HG03280 (cell line): ENCODE results near the gene FBXL12.
"Not testable (repeated sequence)": the region's sequence is repeated elsewhere in the genome, so short reads cannot be mapped to it uniquely, and the experiment has no call there.

Experiments used
- ATAC-seq: cut with Tn5 transposase; IDR thresholded peaks from one replicate; pipeline ENCODE4 v1.9.1; 2021; ENCODE audit warnings: mild to moderate bottlenecking, moderate library complexity; ENCODE audit not compliant: unreplicated experiment

The FBXL12 gene

DNA sequence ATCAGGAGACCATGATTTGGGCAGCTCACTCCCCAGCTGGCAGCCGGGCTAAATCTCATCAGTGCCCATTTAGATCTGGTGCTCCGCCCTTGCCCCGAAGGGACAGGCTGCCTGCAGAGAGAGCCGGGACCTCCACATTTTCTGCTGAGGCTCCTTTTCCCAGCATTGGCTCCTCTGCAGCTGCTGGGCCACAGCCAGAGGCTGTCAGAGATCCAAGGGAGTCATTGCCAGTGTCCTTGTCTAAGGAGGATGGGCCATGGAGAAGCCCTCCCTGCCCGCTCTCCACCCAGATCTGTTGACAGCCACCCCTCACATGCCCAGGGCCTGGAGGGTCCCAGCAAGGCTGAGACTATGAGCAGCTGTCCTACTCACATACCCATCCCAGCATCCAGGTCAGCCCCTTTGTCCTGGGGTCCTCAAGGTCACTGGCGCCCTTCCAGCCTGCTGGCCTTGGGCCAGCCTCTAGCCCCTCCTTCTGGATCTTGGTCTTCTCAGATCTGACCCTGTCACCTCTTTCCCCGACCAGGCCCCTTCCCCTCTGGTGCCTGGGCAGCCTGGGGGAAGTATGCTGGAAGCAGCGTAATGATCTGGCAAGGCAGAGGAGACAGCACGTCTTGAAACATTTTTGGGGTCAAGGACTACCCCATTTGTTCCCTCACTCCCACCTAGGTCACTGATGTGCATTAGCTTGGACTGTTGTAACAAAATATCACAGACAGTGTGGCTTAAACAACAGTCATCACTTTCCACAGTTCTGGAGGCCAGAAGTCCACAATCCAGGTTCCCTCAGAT lies 24.2 kb upstream of the FBXL12 start:
- ATAC-seq: no peak

DNA sequence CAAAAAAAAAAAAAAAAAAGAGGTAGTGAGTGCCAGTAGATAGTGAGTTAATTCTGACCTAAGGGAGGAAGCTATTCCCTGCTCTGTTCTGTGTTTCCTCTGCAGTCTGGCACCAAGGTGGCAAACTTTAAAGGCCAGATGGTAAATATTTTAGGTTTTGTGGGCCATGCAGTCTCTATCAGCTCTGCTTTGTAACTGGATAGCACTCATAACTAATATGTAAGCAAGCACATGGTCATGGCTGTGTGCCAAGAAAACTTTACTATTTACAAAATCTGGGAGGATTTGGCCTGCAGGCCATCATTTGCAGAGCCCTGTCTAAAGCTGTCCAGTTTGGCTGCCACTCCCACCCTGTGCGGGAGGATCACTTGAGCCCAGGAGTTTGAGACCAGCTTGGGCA lies 20.5 kb upstream of the FBXL12 start:
- no peak for ATAC-seq

DNA sequence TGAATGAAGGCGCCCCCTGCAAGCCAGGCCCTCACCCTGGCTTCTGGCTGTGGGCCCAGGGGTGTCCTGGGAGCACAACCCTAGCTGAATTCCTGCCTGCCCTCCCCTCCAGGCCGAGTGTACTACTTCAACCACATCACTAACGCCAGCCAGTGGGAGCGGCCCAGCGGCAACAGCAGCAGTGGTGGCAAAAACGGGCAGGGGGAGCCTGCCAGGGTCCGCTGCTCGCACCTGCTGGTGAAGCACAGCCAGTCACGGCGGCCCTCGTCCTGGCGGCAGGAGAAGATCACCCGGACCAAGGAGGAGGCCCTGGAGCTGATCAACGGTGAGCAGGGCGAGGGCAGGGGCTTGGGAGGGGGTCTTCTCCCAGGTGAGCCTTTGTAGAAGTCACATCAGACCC lies 19.4 kb upstream of the FBXL12 start:
- no peak for ATAC-seq

DNA sequence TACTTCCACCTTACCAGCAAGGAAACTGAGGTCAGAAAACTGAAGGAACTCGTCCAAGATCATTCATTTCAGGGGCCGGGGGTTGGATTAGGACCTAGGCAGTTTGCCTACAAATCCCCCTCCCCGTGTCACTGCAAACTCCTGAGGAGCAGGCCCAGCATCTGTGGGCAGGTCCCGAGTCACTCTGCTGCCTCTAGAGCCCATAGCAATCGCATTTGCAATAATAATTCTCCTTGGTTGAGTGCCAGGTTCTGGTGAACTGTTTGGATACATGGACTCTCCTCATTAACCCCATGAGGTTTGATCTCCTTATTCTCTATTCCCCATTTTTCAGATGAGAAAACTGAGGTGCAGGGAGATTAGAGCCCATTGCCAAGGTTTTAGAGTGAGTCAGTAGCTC lies 17.1 kb upstream of the FBXL12 start:
- ATAC-seq: no peak

DNA sequence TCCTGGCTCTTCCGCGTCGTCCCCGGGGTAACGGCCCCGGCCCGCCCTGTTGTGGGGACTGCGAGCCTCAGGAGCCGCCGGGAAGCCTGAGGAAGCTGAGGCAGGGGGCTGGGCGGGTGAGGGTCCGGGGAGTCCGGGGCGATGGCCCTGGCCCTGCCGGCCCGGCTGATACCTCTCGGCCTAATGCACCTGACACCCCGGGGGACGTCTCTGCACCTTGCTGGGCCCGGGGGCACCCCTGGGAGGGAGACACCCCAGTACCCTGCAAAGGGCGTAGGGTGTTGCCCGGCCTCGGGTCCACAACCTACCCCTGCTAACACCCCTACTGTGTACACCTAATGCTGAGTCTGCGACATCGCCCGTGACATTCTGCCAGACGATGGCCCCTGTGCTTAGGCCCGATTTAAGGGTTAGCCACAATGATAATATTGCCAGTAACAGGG lies 16.6 kb upstream of the FBXL12 start:
- peak; percentile 14 for ATAC-seq

DNA sequence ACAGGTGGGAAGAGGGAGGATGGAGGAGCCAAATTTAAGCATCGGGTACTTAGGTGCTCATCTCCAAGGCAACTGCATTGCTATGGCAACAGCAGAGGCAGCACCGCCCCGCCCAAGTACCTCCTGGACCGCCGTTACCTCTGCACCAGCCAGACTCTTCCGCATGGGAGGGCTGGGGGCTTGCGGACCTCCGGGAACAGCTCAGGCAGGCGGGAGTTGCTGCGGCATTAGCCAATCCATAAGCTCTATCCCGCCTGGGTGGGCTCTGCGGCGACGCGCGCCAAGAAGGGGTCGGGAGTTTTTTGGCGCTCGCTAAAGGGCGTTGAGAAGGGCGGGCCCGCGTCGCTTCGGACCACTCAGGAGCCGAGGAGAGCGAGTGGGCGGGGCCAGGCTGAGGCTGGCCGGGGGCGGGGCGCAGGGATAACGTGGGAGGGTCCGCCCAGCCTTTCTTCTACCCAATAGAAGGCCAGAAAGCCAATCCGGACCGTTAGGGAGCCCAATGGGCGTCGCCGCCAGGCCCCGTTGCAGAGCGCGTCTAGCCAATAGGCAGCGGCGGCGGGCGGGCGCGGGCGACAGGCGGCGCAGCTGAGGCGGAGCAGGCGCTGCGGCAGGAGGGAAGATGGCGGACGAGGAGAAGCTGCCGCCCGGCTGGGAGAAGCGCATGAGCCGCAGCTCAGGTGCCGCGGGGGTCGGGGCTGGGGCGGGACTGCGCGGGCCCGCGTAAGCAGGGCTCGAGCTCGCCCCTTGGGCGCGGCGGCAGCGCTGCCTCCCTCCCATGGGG lies 16.0 kb upstream of the FBXL12 start, which contains the start of gene PIN1:
Gene PIN1, plus strand, starts transcription at position 593 of the 781 bp plus-strand sequence. Its CDS starts 27 bp downstream, at position 620.
- ATAC-seq: peak; percentile 95

DNA sequence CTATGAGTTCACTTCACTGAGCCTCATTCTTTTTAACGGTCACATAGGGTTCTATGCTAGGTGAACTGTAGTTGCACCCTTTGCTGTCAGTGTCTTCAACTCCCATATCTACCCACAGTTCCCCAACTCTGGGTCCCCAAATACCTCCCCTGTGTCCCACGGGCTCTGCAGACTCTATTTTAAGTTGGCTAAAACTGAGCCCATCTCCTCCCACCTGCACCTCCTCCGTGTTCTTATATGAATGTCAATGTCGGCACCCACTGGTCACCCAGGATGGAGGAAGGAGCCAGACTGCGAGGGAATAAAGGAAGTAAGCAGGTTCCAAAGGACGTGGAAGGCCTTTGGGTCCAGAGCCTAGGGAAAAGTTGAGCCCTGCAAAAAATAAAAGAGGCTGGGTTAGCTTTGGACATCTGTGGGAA lies 15.4 kb upstream of the FBXL12 start:
- no peak for ATAC-seq

DNA sequence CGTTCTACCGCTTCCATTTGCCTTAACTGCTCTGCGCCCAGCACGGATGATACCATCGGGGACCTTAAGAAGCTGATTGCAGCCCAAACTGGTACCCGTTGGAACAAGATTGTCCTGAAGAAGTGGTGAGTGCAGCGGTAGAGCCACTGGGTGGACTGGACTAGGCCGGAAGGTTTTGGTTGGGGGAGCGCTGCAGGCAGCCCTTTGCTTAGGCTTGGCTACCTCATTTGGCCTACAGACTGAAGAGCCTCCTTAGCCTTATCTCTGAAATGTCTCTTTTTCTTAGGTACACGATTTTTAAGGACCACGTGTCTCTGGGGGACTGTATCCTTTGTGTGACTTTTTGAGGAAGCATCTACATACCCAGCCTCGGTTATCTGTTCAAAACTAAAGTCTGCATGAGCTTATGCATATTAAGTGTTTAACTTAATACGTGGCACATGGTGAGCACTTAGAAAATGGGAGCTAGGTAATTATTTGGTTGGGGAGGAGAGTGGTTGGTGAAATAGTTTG lies 9.7 kb upstream of the FBXL12 start:
- no peak for ATAC-seq

DNA sequence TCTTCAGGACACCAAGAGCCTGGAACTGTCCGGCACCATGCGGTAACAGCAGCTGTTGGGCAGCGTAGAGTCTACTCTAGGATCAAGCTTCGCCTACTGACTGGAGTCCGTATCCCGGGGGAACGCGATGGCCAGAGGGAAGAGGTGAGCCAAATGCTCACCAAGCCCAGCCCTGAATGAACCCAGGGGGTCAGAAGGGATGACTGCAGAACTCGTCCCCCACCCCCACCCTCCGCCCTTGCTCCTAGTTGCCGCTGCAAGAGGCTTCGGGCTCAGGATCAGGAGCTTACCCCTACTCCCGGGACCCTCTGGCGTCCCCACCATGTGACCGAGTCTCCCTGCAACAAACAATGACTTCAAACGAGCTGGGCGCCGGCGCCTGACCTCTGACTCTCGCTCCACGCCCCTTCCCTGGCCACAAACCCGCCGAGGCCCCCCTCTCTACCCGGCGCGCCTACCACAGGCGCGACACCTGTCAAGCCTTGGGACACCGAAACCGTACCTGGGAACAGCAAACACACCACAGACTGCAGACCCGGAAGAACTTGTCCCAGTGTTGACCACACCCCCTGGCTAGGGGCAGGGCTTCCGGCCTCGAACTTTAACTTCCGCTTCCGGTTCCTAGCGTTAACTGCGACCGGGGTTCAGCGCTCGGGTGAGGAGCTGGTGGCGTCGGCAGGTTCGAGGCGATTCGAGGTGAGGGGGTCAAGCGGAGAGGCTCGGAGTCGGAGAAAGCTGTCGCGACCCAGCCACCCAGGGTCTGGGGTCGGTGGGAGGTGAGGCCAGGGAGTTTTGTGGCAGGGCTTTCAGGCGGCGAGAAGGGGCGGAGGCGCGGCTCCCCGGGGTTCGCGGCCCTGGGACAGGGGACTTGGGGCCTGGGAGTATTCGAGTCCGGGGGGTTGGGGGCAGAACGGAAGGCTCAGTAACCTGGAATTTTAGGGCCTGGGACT lies 8.7 kb upstream of the FBXL12 start, which contains the start of gene UBL5:
Gene UBL5, plus strand, starts transcription at position 630 of the 950 bp plus-strand sequence. CDS start 420 bp downstream, outside the sequence.
- ATAC-seq: peak; percentile 94

DNA sequence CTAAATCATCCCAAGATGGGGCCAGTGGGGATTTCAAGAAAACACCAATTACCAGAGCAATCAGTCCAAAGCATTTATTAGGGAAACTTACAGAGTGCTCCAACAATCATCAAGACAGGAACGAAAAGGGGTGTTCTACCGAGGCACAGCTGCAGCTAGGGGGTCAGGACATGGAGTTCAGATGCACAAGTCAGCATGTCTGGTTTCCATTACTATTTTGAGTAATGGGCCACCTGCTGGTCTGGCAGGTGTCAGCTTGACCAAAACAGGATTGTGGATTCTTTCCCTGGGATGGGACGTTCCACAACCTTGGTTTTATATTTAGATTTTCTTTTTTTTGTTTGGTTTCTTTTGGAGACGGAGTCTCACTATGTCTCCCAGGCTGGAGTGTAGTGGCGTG lies 4.9 kb upstream of the FBXL12 start:
- no peak for ATAC-seq

DNA sequence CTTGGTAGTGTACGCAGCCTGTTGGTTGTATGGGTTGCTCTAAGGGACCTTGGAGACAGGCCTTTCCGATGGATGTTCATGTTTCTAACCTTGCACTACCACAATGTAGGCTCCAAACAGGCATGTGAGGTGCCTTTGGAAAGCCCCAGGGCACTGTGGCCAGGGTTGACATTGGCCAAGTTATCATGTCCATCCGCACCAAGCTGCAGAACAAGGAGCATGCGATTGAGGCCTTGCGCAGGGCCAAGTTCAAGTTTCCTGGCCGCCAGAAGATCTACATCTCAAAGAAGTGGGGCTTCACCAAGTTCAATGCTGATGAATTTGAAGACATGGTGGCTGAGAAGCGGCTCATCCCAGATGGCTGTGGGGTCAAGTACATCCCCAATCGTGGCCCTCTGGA lies 1.2 kb upstream of the FBXL12 start:
- ATAC-seq: not testable (repeated sequence)

DNA sequence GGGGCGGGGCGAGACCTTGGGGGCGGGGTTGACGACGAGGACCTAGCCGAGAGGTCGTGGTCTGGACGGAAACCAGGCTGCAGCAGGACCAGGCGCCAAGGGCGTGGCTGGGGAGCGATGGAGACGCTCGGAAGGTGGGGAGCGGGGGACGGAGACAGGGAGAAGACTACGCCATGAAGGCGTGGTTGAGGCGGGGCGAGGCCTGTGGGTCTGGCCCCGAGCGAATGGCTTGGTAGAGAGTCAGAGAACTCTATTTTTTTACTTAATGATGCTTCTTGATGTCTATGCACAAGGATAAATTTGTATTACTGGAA lies 674 bp upstream of the FBXL12 start:
- ATAC-seq: no peak

DNA sequence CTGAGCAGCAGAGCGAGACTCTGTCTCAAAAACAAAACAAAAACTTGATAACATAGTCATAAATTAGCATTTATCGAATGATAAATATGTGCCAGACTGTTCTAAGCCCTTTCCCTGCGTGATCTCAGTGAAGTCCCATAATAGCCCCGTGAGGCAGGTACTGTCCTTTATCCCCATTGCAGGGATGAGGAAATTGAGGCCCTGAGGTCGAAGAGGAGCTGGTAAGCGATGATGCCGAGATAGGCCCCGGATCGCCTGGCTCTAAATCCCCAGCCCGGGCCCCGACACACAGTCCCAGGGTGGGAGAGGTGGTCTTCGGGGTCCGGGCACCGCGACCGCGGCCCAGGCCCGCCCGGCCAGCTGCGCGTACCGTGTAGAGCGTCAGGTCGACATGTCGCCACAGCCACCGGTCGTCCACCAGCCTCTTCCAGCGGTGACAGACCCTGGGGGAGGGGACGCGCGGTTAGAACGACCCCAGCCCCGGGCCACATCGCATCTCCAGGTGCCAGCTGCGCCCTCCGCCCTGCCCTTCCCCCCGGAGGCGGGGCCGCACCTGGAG lies 625 bp downstream of the FBXL12 start:
- ATAC-seq: no peak

DNA sequence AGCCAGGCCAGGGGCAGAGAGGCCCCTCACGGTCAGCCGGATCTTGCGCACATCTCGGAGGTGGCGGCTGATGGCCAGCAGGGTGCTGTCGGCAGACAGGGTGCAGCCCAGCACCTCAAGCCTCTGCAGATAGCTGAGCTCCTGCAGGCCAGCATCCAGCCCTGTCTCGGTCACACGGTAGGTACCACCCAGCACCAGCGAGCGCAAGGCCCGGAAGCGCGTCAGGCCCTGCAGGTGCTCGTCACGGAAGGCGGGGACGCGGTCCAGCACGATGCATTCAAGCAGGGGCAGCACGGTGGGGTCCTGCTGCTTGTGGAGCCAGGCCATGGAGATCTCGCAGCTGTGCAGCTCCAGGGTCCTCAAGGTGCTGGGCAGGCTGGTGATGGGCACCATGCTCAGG lies 7.7 kb downstream of the FBXL12 start:
- no peak for ATAC-seq

DNA sequence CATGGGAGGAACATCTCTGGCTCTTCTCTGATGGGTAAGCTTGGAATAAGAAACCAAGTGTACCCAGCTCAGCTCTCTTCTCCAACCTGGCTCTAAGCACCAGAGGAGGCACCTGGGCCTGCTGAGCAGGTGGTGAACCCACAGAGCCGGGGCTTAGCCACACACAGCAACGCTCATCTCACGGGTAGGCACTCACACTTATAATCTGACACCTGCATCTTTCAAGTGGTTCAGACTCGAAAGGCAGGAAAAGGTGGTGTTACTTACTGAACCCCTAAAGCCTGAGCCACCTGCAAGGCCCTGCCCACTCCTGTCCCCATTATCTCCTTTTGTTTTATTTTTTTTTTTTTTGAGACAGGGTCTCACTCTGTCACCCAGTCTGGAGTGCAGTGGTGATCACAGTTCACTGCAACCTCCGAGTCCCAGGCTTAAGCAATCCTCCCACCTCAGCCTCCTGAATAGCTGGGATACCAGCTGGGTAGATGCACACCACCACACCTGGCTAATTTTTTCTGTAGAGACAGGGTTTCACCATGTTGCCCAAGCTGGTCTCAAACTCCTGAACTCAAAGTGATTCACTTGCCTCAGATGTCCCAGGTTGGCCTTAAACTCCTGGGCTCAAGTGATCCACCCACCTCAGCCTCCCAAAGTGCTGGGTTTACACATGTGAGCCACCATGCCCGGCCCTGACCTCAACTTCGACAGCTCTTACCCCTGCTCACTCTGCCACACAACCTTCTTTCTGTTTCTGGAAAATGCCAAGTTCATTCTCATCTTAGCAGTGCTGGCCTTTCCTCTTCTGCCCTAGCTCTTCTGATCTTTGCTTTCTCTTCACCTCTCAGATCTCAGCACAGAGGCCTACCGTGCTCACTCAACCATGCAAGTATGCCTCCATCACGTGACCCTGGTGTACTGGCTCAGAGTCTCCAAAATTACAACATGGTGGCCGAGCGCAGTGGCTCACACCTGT lies 9.7 kb downstream of the FBXL12 start:
- no peak for ATAC-seq

DNA sequence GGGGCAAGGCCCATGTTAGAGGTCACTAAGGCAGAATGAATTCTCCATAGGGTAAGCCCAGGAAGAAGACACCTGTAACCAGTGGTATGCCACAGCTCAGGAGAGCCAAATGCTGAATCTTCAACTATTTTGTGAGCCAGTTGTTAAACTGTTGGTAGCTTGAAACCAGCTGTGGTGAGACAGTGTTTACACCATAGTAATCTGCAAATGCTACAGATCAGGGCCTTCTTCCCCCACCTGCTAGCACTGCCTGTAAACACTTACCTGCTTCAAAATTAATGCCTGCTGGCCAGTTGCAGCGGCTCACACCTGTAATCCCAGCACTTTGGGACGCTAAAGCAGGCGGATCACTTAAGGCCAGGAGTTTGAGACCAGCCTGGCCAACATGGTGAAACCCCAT lies 12.1 kb downstream of the FBXL12 start:
- ATAC-seq: no peak

DNA sequence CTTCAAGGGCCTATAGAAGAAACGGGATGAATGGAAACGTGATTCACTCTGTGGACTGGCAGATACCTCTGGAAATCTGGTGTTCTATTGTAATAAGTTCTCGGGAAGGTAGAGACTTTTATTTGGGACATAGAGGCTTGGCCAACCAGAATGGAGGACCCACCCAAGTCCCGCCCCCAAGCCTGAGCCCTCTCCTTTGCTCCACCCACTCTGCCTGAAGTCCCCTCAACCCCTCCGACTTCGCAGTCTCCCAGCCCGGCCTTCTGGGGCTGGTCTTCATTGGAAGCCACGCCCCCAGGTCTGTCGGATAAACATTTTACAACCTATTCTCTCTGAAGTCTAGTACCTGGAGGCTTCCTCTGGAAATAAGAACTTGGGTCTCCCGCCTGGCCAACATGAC lies 16.9 kb downstream of the FBXL12 start:
- no peak for ATAC-seq

DNA sequence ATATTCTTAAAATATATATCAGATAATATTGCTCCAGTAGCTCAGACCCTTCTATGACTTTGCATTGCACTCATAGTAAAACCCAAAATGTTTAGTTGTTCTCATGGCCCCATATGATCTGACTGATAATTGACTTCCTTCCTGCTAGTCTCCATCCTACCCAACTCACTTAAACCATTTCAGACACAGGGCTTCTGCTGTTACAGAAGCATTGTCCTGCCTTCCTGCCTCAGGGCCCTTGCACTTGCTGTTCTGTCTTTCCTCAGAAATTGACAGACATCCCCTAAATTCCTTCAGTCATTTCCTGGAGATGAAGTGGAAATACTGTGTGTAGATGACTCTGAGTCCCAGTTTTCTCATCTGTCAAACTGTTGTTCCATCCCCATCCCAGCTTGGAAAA lies 19.7 kb downstream of the FBXL12 start:
- no peak for ATAC-seq

DNA sequence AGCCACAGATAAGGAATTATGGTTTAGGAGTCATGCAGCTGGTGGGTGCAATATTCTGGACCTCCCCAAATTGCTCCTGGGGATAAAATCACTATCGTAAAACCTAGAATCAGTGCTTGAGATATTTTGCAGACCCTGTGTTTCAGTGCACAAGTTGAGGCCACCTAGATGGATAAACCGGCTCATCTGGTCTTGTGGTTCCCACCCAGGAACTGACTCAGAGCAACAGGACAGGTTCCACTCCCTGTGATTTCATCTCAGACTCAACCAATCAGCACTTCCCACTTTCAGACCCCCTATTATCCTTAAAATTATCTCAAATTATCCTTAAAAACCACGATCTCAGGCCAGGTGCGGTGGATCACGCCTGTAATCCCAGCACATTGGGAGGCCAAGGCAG lies 21.0 kb downstream of the FBXL12 start:
- ATAC-seq: no peak
